CD4-positive, alpha-beta T cell treated with Interleukin-15 for 4 hours (primary cell): ENCODE measurements around the gene MAFB.
"Not testable (repeated sequence)": the region's sequence is repeated elsewhere in the genome, so short reads cannot be mapped to it uniquely, and the experiment has no call there.

Source experiments
- DNase-seq: peaks from one replicate; pipeline ENCODE4 v3.0.0-alpha.2; 2020; ENCODE audit warnings: low spot score

MAFB gene

GRCh38 chr20:40689100-40689942 lies at the start of gene MAFB:
Gene MAFB (minus strand): TSS chr20:40689236. CDS start chr20:40688850, 386 bp downstream.
- peak; percentile 23 for DNase-seq

- not testable (repeated sequence) for DNase-seq
These were observed 47.4 kb upstream of the MAFB start for GRCh38 chr20:40736468-40736867.

DNA sequence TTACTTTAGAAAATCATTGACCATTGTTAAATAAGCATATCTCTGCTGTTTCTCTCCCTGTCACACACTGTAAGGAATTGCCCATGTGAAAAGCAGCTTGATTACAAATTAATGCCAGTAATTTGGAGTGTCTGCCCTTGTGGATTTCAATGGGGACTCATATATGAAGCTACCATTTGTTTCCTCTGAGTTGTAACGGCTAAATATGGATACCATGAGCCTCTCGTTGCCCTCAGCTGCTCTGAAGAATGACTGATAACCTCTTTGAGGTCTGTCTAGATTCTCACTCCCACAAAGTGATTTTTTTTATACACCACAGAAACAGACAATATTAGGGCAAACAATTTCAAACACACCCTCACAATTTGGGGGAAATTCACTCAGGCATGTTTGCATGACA lies 40.0 kb upstream of the MAFB start:
- no peak for DNase-seq

DNA sequence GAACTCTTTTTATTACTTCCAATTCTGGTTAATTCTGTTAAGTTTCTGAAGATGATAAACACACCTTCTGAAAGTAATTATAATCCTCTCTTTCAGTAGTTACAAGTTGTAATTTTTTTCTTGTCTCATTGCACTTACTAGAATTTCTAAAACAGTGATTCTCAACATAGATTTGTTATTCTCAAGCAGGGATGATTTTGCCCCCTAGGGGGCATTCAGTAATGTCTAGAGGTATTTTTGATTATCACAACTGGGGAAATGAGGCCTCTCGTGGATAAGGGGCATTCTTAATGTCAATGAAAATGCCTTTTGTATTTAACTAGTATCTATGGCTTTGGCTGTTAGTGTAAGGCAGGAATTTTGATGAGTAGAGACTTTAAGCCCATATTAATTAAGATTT lies 39.4 kb upstream of the MAFB start:
- DNase-seq = no peak

DNA sequence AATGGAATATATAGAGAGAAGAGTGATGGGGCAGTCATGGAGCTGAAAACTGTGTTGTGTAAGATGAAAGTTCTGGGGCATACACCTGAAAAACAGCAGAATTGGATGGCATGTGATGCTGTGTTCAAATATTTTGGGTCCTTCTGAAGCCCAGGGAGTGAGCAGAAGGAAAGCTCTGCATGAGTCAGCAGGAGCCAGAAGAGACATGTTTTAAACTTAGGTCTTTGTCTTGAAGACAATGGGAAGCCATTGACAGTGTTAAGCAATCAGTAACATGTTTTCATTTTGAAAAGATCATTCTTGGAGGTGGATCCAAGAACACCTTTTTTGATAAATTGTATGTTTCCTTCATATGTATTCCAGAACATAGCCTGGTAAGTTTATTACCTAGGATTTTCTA lies 38.9 kb upstream of the MAFB start:
- no peak for DNase-seq

DNA sequence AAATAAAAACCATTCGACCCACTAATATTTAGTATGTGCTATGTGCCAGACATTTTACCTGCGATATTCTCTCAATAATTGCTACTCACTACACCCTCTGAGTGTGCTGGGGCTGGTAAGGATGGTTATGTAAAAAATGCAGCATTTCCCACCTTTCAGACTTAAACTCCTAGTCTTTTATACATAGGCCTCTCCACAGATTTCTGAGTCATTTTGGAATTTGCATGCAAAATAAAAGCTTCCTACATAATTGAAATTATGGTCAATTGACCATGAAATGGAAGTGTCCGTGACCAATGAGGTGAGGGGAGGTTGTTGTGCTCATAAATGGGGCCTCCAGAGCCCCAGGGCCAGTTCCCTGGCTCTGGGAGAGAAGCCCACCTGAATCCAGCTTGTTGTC lies 37.7 kb upstream of the MAFB start:
- DNase-seq = no peak

GRCh38 chr20:40724566-40724965 lies 35.5 kb upstream of the MAFB start:
- DNase-seq = no peak

DNA sequence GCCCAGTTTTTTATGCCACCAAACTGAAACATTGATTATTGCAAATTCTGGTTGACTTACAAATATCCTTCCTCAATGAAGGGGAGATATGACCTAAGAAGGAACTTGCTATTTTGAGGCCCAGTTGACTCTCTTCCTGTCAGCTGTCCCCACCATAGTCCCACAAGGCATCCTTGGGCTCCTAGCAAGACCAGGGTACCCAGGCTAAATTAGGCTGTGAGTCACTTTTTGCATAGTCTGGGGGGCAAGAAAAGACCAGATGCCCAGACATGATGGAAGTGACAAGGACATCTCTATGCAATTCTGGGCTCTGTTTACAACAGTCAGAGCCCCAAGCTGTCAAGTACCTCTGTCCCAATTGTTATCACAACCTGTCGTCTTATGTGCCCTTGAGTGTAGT lies 31.8 kb upstream of the MAFB start:
- DNase-seq = no peak

- DNase-seq = no peak
These were observed 31.1 kb upstream of the MAFB start for GRCh38 chr20:40720099-40720498.

DNA sequence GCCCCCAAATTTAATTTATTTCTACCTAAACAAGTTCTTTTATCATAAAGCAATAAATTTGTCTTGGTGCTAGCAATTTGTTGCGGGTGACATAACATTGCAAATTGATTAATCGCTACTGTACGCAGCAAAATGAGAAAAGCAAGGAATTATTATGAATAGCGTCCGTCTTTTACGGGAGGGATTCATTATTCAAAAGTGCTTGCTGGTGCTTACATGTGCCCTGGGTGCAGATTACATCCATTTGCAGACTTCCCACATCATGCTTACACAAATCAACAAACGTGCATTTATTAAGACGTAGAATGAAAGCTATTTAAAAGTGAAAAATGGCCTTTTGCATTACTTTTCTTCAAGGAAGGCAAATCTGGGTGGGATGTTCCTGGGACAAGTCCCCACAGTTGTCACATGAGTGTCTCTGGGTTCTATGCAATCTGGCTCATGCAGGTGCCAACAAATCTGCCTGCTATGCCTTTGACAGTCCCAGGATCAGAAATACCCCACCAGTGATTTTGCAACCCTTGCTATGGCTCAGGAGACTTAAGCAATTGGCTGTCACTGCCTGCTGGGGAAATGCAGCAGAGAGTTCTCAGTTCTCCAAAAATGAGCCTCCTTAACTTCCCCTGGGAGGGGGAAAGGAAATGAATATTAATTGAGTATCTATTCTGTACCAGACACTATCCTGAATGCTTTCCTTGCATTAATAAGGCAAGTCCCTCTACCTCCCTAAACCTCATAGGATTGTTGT lies 30.1 kb upstream of the MAFB start:
- DNase-seq = no peak

- DNase-seq = no peak
These were observed 29.4 kb upstream of the MAFB start for GRCh38 chr20:40718214-40718977.

- no peak for DNase-seq
These were observed 28.4 kb upstream of the MAFB start for GRCh38 chr20:40717343-40717865.

- no peak for DNase-seq
These were observed 26.5 kb upstream of the MAFB start for GRCh38 chr20:40715491-40715890.

DNA sequence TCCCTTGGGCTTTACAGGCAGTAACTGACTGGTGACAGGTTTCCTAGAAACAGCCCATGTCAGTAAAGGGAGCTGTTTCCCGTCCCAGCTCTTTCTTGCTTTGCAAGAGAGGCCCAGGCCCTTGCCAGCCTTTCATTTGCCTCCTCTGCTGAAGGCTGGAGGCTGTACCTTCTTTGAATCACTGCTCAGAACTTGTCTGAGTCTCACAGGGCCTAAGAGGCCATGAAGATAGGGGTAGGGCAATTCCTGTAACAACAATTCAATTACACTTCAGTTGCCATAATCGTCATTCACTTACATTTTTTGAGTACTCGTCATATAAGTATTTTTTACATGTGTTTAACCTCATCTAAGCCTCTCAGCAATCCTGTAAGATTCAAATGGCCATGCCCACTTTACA lies 25.9 kb upstream of the MAFB start:
- no peak for DNase-seq

DNA sequence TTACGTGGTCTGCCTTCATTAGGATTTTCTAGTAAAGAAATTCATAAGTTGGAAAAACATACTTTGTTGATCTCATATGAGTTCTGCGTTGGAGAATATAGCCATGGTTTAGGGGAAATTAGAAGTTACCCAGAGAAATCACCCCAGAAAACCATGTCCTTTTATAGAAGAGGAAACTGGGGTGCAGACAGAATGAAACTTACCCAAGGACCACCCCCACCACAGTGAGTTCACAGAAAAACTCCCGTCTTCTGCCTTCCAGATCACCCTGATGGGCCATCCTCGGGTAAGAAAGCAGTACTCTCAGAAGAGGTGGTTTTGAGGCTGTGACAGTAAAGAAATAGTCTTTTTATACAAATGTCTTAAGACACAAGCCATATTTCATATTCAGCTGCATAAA lies 25.1 kb upstream of the MAFB start:
- no peak for DNase-seq

DNA sequence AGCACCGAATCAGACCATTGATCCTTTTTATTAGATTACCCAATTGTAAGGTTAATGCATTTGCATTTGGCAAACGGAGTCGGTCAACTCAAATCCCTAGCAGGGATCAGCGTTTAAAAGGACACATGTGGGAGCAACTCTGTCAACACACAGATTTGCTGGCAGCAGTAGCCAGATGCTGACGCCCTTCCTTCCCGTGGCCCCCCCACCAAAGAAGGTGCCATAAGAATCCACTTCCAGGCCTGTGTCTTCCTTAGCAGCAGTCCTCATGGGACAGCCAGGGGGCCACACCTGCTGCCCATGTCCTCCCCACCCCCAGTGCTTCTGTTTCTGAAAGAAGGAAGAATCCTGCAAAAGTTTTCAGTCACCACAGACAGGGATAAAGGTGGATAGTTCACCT lies 24.5 kb upstream of the MAFB start:
- DNase-seq = no peak

DNA sequence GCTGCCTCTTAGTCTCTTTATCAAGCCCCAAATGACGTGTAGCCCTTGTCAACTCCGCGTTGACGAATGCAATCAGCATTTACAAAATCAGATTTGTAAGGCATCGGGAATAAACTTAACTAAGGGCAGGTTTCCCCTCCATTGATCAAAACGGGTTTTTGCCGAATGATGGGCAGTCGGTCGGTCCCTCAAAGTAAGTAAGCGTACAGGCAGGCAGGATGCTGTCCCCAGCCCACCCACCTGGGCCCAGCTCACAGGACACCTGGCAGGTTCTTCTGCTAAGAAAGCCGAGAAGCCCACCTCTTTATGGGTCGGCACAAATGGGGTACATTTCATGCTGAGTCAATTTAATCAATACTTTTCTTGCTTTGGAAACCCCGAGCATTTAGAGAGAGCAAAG lies 22.0 kb upstream of the MAFB start:
- DNase-seq = no peak

GRCh38 chr20:40710603-40711002 lies 21.6 kb upstream of the MAFB start:
- no peak for DNase-seq

- no peak for DNase-seq
These were observed 18.0 kb upstream of the MAFB start for GRCh38 chr20:40706977-40707582.

DNA sequence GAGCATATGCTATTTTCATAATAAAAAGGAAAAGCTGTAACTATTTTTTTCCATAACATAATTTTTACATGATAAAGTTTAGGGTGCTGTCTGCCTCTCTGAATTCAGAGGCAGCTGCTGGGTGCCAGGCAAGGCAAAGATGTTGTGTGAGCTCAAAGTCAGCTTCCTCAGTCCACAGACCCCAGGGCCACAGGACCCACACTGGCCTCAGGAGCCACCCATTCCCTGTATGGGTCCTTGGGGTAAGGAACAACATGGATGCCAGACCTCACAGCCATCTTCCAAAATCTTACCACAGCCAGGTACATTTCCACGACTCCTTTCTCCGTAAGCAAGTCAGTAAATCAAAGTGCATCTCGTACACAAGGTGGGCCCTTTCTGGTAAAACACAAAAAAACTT lies 16.4 kb upstream of the MAFB start:
- DNase-seq = no peak

- no peak for DNase-seq
These were observed 15.8 kb upstream of the MAFB start for GRCh38 chr20:40704828-40705227.

DNA sequence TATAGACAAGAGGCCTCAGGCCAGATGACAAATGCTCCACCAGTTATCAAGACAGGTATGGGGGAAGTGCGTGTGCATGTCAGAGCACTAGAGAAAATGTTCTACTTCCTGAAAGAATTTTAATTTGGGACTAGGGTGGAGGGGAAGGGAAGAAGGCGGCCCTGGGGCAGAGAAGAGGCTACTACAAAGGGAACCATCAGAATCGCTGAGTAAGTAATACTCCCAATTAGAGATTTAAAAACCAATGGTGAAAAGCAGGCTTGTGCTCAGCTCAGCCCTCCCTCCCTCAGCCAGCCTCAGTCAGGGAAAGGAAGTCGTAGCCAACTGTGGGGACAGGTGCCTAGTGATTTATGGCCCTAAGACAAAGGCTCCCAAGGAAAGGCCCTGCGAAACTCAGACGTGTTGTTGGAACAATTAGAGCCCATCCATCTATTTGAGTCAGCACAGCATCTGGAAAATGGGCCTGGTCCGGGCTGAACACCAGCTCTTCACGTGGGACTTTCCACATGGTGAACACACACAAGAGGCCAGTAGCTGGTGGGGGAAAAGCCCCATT lies 15.0 kb upstream of the MAFB start:
- no peak for DNase-seq
